Measurements from ENCODE around the gene MBD5. TPM values are rescaled to one million over a fixed set of nuclear protein-coding genes. Genes with fewer than 3 reads are reported as not detected.

The MBD5 gene
- total and polyA plus RNA-seq, 3 donors from 2014 or later, result 29.0 to 60.3 (median 55.4) TPM

- H3K4me1 ChIP-seq, result no peaks in the 10 kb centered on the region
- TF ChIP-seq POLR2A (IDR thresholded peaks at IDR 0.05), result no peak
- no peak for TF ChIP-seq CTCF (IDR thresholded peaks at IDR 0.05)
- no peaks in the 10 kb centered on the region for H3K36me3 ChIP-seq (ENCODE audit: low read depth, missing control alignments)
- intact Hi-C loops (cut with DNase I; ENCODE audit: low total_unique reads), result no loop called here
- no peak overlapping the region for H3K27ac ChIP-seq
- no peaks in the 10 kb centered on the region for H3K9me3 ChIP-seq
- WGBS, 2 donors, result 58 to 61% methylated on average over 1 of the region's 1 CpG
- H3K4me3 ChIP-seq, result no peak overlapping the region
- no peak for DNase-seq
- H3K27me3 ChIP-seq, result no peaks in the 10 kb centered on the region
These were observed 500.3 kb downstream of the MBD5 start for GRCh38 chr2:148521181-148521580.

- H3K27ac ChIP-seq, result no peak overlapping the region
- intact Hi-C loops (cut with DNase I; ENCODE audit: low total_unique reads), result no loop called here
- no peaks in the 10 kb centered on the region for H3K9me3 ChIP-seq
- TF ChIP-seq POLR2A (IDR thresholded peaks at IDR 0.05) (no peak), CTCF (IDR thresholded peaks at IDR 0.05) (no peak)
- no peaks in the 10 kb centered on the region for H3K27me3 ChIP-seq
- no peak for DNase-seq
- no peak overlapping the region for H3K4me3 ChIP-seq
- 56 to 63% methylated on average over 1 of the region's 1 CpG for WGBS, 2 donors
- H3K4me1 ChIP-seq, result no peaks in the 10 kb centered on the region
- no peaks in the 10 kb centered on the region for H3K36me3 ChIP-seq (ENCODE audit: low read depth, missing control alignments)
These were observed 502.4 kb downstream of the MBD5 start for GRCh38 chr2:148523315-148523714.

GRCh38 chr2:148524519-148524919 lies 503.6 kb downstream of the MBD5 start:
- H3K4me1 ChIP-seq, result no peaks in the 10 kb centered on the region
- no peak for DNase-seq
- no peak overlapping the region for H3K27ac ChIP-seq
- H3K9me3 ChIP-seq, result no peaks in the 10 kb centered on the region
- intact Hi-C loops (cut with DNase I; ENCODE audit: low total_unique reads), result no loop called here
- H3K4me3 ChIP-seq, result no peak overlapping the region
- H3K27me3 ChIP-seq, result no peaks in the 10 kb centered on the region
- TF ChIP-seq POLR2A (IDR thresholded peaks at IDR 0.05) (no peak), CTCF (IDR thresholded peaks at IDR 0.05) (no peak)
- no peaks in the 10 kb centered on the region for H3K36me3 ChIP-seq (ENCODE audit: low read depth, missing control alignments)
- 79 to 100% methylated on average over 1 of the region's 1 CpG for WGBS, 2 donors

- Histone ChIP-seq H3K36me3 (ENCODE audit: low read depth, missing control alignments) (no peaks in the 10 kb centered on the region), H3K27ac (no peak overlapping the region), H3K4me3 (no peak overlapping the region), H3K4me1 (no peaks in the 10 kb centered on the region), H3K9me3 (no peaks in the 10 kb centered on the region), H3K27me3 (no peaks in the 10 kb centered on the region)
- no peak for DNase-seq
- TF ChIP-seq CTCF (IDR thresholded peaks at IDR 0.05) (no peak), POLR2A (IDR thresholded peaks at IDR 0.05) (no peak)
- 90 to 100% methylated on average over 2 of the region's 2 CpGs for WGBS, 2 donors
- intact Hi-C loops (cut with DNase I; ENCODE audit: low total_unique reads), result no loop called here
These were observed 504.2 kb downstream of the MBD5 start for GRCh38 chr2:148525130-148525529.

- H3K4me1 ChIP-seq, result no peaks in the 10 kb centered on the region
- 62 to 68% methylated on average over 9 of the region's 9 CpGs for WGBS, 2 donors
- H3K27ac ChIP-seq, result no peak overlapping the region
- no peak for TF ChIP-seq POLR2A (IDR thresholded peaks at IDR 0.05)
- no peak for TF ChIP-seq CTCF (IDR thresholded peaks at IDR 0.05)
- H3K9me3 ChIP-seq, result no peaks in the 10 kb centered on the region
- DNase-seq, result no peak
- H3K36me3 ChIP-seq (ENCODE audit: low read depth, missing control alignments), result no peaks in the 10 kb centered on the region
- H3K4me3 ChIP-seq, result no peak overlapping the region
- no peaks in the 10 kb centered on the region for H3K27me3 ChIP-seq
- intact Hi-C loops (cut with DNase I; ENCODE audit: low total_unique reads), result no loop called here
These were observed 505.8 kb downstream of the MBD5 start for GRCh38 chr2:148526509-148527346.
